Measurements from ENCODE around the gene ENPP4.

DNA sequence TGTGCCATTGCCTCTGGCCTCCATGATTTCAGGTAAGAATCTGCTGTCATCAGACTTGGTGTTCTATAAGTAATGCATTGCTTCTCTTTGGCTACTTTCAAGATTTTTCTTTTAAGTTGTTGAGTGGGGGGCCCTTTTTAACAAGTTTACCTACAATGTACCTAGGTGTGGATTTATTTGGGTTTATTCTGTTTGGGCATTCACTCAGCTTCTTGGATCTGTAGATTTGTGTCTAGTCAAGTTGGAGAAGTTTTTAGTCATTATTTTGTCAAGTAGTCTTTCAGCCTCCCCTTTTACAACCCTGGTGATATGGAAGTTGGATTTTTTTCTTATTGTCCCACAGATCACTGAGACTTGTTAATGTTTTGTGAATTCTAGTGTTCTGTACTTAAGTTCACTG, 26.9 kb downstream of the ENPP4 start:
- TF ChIP-seq, protein P1, sequence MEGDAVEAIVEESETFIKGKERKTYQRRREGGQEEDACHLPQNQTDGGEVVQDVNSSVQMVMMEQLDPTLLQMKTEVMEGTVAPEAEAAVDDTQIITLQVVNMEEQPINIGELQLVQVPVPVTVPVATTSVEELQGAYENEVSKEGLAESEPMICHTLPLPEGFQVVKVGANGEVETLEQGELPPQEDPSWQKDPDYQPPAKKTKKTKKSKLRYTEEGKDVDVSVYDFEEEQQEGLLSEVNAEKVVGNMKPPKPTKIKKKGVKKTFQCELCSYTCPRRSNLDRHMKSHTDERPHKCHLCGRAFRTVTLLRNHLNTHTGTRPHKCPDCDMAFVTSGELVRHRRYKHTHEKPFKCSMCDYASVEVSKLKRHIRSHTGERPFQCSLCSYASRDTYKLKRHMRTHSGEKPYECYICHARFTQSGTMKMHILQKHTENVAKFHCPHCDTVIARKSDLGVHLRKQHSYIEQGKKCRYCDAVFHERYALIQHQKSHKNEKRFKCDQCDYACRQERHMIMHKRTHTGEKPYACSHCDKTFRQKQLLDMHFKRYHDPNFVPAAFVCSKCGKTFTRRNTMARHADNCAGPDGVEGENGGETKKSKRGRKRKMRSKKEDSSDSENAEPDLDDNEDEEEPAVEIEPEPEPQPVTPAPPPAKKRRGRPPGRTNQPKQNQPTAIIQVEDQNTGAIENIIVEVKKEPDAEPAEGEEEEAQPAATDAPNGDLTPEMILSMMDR (IDR thresholded peaks at IDR 0.05), result no peak
- no peak for TF ChIP-seq POLR2AphosphoS5 (IDR thresholded peaks at IDR 0.05; ENCODE audit: low read depth, low read length)
- TF ChIP-seq REST (IDR thresholded peaks at IDR 0.05; ENCODE audit: insufficient read depth in 1 of 2, low read depth in 2 of 2, low read length in 1 of 2), result no peak
- TF ChIP-seq SIN3A (IDR thresholded peaks at IDR 0.05; ENCODE audit: borderline replicate concordance, insufficient read depth, low read depth, low read length), result no peak

Measured in Panc1 (cell line).